ENCODE results near the gene TAF5L. TPM values are rescaled to one million over a fixed set of nuclear protein-coding genes. Genes with fewer than 3 reads are reported as not detected.

The TAF5L gene
- total and polyA plus RNA-seq, 2 of the 13 experiments (the other 11 are each of a cell fraction or from before 2014, with no cell fraction given): 10.8 to 18.2 TPM

- TF ChIP-seq ZNF329 (CRISPR knock-in tag; IDR thresholded peaks at IDR 0.05; ENCODE audit: low read depth): no peak
These were observed 8.4 kb downstream of the TAF5L start (continued) for GRCh38 chr1:229617351-229618100.

GRCh38 chr1:229614701-229615100, 11.2 kb downstream of the TAF5L start:
- in situ Hi-C loops (cut with HindIII; ENCODE audit: extremely low pct_ligation_motif_present, low pct_unique_long_range_greater_than_20kb) (no loop called here), intact Hi-C loops (cut with micrococcal nuclease; ENCODE audit: unreplicated experiment) (no loop called here)
- no peak overlapping the region for H3K4me2 ChIP-seq (ENCODE audit: low read depth, low read length)
- no peaks in the 10 kb centered on the region for H3K27me3 ChIP-seq (ENCODE audit: control insufficient read depth in 1 of 2, insufficient read depth in 2 of 2, low read length in 2 of 2)
- ATAC-seq: no peak
- H3K4me3 ChIP-seq (replicated peaks in 1 of 3; ENCODE audit: insufficient read depth in 1 of 3, low read depth in 2 of 3, low read length in 3 of 3): no peak overlapping the region
- H3K9me3 ChIP-seq (ENCODE audit: low read length): no peaks in the 10 kb centered on the region
- H3K4me1 ChIP-seq (ENCODE audit: insufficient read depth, low read length): no peaks in the 10 kb centered on the region
- 90% methylated on average over 2 of the region's 2 CpGs for WGBS (ENCODE audit: low lambda C conversion rate)
- H3K27ac ChIP-seq (ENCODE audit: extremely low read length, insufficient read depth, low read length): no peak overlapping the region
- H3K9ac ChIP-seq (ENCODE audit: insufficient read depth, low read depth, low read length): no peak overlapping the region
- H3K79me2 ChIP-seq (ENCODE audit: insufficient read depth, low read length): peaks cover 30% of the 10 kb centered on the region
- ChIA-PET CTCF (ENCODE audit: low intra/inter-chr PET ratio, low total read pairs) (no interaction called here), POLR2A (no interaction called here)
- peaks cover 10 to 34% of the 10 kb centered on the region in 2 experiments; a peak in 4 of 5 replicates for H3K36me3 ChIP-seq (replicated peaks in 1 of 2; ENCODE audit: control insufficient read depth in 1 of 2, insufficient read depth in 2 of 2, low read length in 2 of 2)
- no peak for FAIRE-seq
- H4K20me1 ChIP-seq (ENCODE audit: insufficient read depth, low read length): no peaks in the 10 kb centered on the region
- no peak overlapping the region for H2AFZ ChIP-seq (ENCODE audit: low read length)
- DNase-seq (ENCODE audit: low spot score): no peak
- TF ChIP-seq HES4 (CRISPR knock-in tag; IDR thresholded peaks at IDR 0.05; ENCODE audit: borderline replicate concordance) (no peak), PRPF4 (IDR thresholded peaks at IDR 0.05; ENCODE audit: low read depth, low read length, poor library complexity, severe bottlenecking) (no peak), HNRNPLL (IDR thresholded peaks at IDR 0.05; ENCODE audit: low read depth, low read length, poor library complexity, severe bottlenecking) (no peak), ZFAT (CRISPR knock-in tag; conservative IDR thresholded peaks at IDR 0.05) (no peak), ZNF563 (CRISPR knock-in tag; IDR thresholded peaks at IDR 0.05) (no peak), ZNF24 (IDR thresholded peaks at IDR 0.05) (no peak), TCF7 (IDR thresholded peaks at IDR 0.05; ENCODE audit: low read depth) (no peak), NFIB (CRISPR knock-in tag; IDR thresholded peaks at IDR 0.05; ENCODE audit: borderline replicate concordance) (no peak), TBX3 (IDR thresholded peaks at IDR 0.05; ENCODE audit: borderline replicate concordance) (no peak), GTF2F1 (IDR thresholded peaks at IDR 0.05; ENCODE audit: low read length) (no peak), MAFF (IDR thresholded peaks at IDR 0.05; ENCODE audit: low read depth, low read length) (no peak), ZNF546 (CRISPR knock-in tag; conservative IDR thresholded peaks at IDR 0.05) (no peak), FOXA1 (IDR thresholded peaks at IDR 0.05) (no peak), FOXA1 (CRISPR knock-in tag; IDR thresholded peaks at IDR 0.05) (no peak), CREB3 (CRISPR knock-in tag; IDR thresholded peaks at IDR 0.05) (no peak), RFXANK (CRISPR knock-in tag; IDR thresholded peaks at IDR 0.05) (no peak), ERF (CRISPR knock-in tag; IDR thresholded peaks at IDR 0.05) (no peak), UBTF (CRISPR knock-in tag; IDR thresholded peaks at IDR 0.05) (no peak), POLR2AphosphoS2 (IDR thresholded peaks at IDR 0.05; ENCODE audit: low read depth, low read length) (no peak), GPBP1L1 (CRISPR knock-in tag; IDR thresholded peaks at IDR 0.05) (no peak)
- no TSS peak for BruUV-seq (replicated peaks)
